Stimulated activated CD8-positive, alpha-beta memory T cell treated with anti-CD3 and anti-CD28 coated beads, Interleukin-12 subunit alpha, Interleukin-12 subunit beta, amount 100 ng/mL, for 4 hours (primary cell): ENCODE measurements around the gene CCL16.

Experiments used
- DNase-seq: peaks from one replicate; pipeline ENCODE4 v3.0.0-alpha.2; 2020; ENCODE audit warnings: low read depth

CCL16 gene

DNA sequence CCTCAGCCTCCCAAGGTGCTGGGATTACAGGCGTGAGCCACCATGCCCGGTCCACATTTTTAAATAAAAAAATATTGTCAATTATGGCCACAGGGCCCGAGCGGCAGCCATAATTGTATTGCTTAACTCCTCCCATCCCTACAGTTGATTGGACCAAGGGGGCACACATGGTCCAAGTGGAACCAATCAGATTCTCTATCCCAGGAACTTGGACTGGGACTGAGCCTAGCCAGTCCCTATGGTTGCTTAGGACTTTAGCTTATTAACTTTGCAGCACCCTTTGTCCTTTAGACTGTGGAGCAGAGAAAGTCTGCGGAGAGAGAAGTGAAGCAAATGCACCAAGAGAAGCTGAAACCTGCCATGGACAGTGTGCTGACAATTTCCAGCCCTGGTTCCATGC, 45.2 kb downstream of the CCL16 start:
- DNase-seq: no peak

DNA sequence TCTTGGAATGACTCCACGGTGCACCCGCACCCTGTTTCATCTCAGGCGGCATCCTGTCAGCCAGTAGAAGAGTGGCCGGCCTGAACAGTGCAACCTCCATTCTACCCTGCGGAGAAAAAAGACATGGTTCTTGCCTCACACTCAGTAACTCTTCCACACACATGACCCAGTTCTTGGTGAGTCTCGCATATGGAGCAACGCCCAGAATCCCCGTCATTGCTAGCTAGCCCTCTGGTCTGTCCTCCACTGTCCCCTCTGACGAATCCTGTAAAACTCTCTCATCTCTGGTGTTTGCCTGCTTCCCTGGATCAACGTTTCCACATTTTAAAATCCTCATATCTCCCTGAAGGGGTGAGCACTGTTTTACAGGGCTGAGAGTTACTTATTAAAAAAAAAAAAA, 46.5 kb downstream of the CCL16 start:
- no peak for DNase-seq

DNA sequence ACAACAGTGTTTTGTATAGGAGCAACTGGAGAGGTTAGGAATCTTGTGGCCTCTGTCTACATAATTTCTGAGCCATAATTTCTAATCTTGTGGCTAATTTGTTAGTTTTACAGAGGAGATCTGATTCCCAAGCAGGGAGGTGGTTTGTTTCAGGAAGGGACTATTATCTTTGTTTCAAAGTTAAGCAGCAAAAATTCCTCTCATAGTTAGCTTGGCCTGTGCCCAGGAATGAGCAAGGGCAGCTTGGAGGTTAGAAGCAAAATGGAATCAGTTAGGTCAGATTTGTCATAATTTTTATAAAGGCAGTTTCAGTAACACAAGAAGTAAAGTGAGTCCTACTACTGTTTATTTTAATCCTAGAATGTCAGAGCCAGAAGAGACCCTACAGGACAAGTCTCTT, 48.7 kb downstream of the CCL16 start:
- no peak for DNase-seq

DNA sequence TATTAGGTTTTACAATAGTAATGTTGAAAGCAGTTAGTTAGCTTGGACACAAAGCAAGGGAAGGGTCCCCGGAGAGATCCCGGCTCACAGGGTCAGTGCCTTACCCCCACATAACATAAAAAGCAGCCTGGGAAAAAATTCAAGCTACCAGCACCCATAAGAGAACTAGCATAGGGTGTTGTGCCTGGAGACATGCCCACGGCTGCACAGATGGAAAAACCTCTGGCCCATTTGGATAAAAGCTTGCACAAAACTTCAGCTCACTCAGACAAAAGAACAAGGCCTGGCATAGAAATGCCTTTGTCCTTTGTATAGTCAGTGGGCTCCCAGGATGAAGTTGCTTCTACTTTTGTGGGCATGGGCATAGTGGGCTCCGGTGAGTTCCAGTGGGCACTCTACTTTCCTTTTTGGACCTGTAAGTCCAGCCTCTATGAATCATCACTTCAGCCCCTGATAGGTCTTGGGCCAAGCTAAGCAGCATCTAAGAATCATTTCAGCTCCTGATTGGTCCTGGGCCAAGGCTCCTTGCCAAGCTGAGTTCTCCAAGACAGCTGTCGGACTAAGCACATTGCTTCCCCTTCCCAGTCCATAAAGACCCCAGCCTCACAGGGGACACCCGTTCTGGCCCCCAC, 49.4 kb downstream of the CCL16 start:
- DNase-seq: no peak

DNA sequence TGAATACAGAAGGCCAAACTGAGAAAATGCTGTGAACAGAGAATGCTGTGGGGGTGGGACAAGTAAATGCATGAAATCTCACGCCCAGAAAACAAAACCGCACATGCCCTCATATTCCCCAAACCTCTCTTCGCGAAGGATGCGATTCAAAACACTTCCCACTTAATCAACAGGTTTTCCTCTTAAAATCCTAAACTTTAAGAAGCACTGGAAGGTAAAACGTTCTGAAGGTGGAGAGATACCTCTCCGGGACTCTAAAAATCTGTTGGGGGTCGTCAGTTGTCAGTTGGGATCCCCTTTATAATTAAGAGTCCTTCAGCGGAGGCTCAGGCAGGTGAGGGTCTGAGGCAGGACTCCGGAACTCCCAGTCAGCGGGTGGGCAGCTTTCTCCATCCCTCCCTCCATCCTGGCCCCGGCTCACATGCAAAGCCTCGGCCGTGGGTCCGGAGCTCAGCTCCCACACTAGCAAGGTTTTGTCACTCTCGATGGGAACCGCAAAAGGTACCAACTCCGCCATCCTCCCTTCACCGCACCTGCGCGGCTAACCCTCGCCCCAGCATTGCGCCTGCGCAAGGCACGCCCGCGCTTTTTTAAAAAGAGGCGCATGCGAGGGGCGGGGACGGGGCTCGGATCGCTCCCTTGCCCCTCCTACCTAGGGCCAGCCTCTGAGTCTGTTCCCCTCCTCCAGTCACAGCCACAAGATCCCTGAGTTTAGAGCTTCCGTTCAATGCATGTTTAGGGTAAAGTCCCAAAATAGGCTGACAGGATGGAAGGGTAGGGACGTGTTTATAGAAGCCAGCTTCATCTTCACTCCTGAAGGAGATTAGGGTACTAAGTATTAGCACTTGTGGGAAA, 50.9 kb downstream of the CCL16 start, which contains the start of gene RDM1:
TSS of gene RDM1 (minus strand) at position 563 of the 855 bp plus-strand sequence. CDS start at position 517, 46 bp downstream.
- peak; percentile 74 for DNase-seq

DNA sequence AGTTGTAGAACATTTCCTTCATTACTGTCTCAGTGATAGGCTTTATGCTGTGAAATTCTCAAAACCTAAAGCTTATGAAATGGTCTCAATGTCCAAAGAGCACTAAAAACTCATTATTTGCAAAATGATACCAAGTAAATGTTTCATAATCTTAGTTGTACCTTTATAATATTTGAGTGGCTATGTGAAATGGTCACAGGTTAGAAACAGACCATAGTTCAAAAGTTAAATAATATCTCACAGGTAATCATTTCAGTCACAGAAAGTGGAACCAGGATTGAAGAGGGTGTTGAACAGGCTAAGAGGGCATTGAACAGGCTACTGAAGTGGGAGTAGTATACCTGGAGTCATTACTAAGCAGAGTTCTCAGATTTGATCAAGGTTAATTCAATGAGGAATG, 53.6 kb downstream of the CCL16 start:
- no peak for DNase-seq
